SK-N-SH (cell line): ENCODE data around the gene PCP4L1. TPM values are rescaled to one million over a fixed set of nuclear protein-coding genes. Genes with fewer than 3 reads are reported as not detected.
A peak's percentile ranks its signal among the peaks of the same experiment; 100 is the strongest.

Experiments used
- CTCF ChIA-PET: fragments of 300-600, 350-600 bp; formaldehyde crosslinking; extraction: SDS; loops from one replicate; lab custom pipeline; 2021; lab: Yijun Ruan, JAX
- POLR2A ChIA-PET: fragments of 350-600 bp; sonication (Branson Sonifier 250); formaldehyde crosslinking; extraction: SDS; loops from one replicate; lab custom pipeline; 2020; ENCODE audit warnings: antibody characterized with exemption, inconsistent platforms; lab: Yijun Ruan, JAX
- DNase-seq: peaks from one replicate; pipeline ENCODE4 v3.0.0; 2012
- H2AFZ ChIP-seq: fragments of 200-600 bp; sonication (generic); 2 replicates; pipeline ENCODE4 v1.8.1; 2016; ENCODE audit warnings: antibody characterized with exemption, mild to moderate bottlenecking, low read depth
- H3F3A ChIP-seq: fragments of 200-600 bp; sonication (generic); replicated peaks from 2 replicates; pipeline ENCODE3; 2016; ENCODE audit warnings: antibody characterized with exemption, mild to moderate bottlenecking; ENCODE audit not compliant: insufficient read depth
- H3K27ac ChIP-seq, 2 experiments: fragments of 200-500 bp in 1 of 2; fragments of 200-600 bp in 1 of 2; sonication (Bioruptor generic) in 1 of 2; sonication (generic), shearing (Covaris generic) in 1 of 2; 2 replicates each; pipeline versions ENCODE4 v1.5.1 to v1.6.1; 2014 to 2016; ENCODE audit warnings: low read depth in 2 of 2, inconsistent platforms in 1 of 2, low read length in 1 of 2, mild to moderate bottlenecking in 1 of 2, mixed read lengths in 1 of 2
- H3K27me3 ChIP-seq: fragments of 200-600 bp; sonication (generic), shearing (Covaris generic); 2 replicates; pipeline ENCODE4 v1.6.1; 2016; ENCODE audit warnings: mixed run types; ENCODE audit not compliant: insufficient read depth
- H3K36me3 ChIP-seq, 2 experiments: fragments of 200-500 bp in 1 of 2; fragments of 200-600 bp in 1 of 2; sonication (Bioruptor generic) in 1 of 2; sonication (generic) in 1 of 2; replicated peaks in 1 of 2; 2 replicates each; pipeline versions ENCODE3 to v1.5.1; 2014 to 2016; ENCODE audit warnings: low read length in 1 of 2, mild to moderate bottlenecking in 1 of 2; ENCODE audit not compliant: insufficient read depth in 2 of 2, control insufficient read depth in 1 of 2
- H3K4me1 ChIP-seq, 2 experiments: fragments of 200-500 bp in 1 of 2; fragments of 200-600 bp in 1 of 2; sonication (Bioruptor generic) in 1 of 2; sonication (generic), shearing (Covaris generic) in 1 of 2; 2 replicates each; pipeline versions ENCODE4 v1.5.1 to v1.6.1; 2014 to 2016; ENCODE audit warnings: low read depth in 1 of 2, low read length in 1 of 2, mixed run types in 1 of 2; ENCODE audit not compliant: insufficient read depth in 2 of 2, control insufficient read depth in 1 of 2
- H3K4me2 ChIP-seq: fragments of 200-600 bp; sonication (generic), shearing (Covaris generic); 2 replicates; pipeline ENCODE4 v1.6.1; 2017; ENCODE audit warnings: mixed run types
- H3K4me3 ChIP-seq, 2 experiments: fragments of 200-500 bp in 1 of 2; fragments of 200-600 bp in 1 of 2; sonication (Bioruptor generic) in 1 of 2; sonication (generic), shearing (Covaris generic) in 1 of 2; 2 replicates each; pipeline versions ENCODE4 v1.5.1 to v1.8.1; 2014 to 2016; ENCODE audit warnings: low read depth in 2 of 2, inconsistent platforms in 1 of 2, low read length in 1 of 2, mild to moderate bottlenecking in 1 of 2, mixed read lengths in 1 of 2, moderate library complexity in 1 of 2
- H3K79me2 ChIP-seq: fragments of 200-600 bp; sonication (generic); 2 replicates; pipeline ENCODE4 v1.8.1; 2017; ENCODE audit warnings: mild to moderate bottlenecking; ENCODE audit not compliant: insufficient read depth
- H3K9ac ChIP-seq: fragments of 200-600 bp; sonication (generic); 2 replicates; pipeline ENCODE4 v1.6.1; 2017; ENCODE audit warnings: mixed run types
- H3K9me2 ChIP-seq: fragments of 200-600 bp; sonication (generic); 2 replicates; pipeline ENCODE4 v1.6.1; 2017; ENCODE audit warnings: mixed run types
- H3K9me3 ChIP-seq: fragments of 200-600 bp; sonication (generic); 2 replicates; pipeline ENCODE4 v1.6.1; 2017; ENCODE audit warnings: mixed run types, mild to moderate bottlenecking, moderate library complexity
- H4K20me1 ChIP-seq: fragments of 200-600 bp; sonication (generic); 2 replicates; pipeline ENCODE4 v1.6.1; 2017; ENCODE audit warnings: mild to moderate bottlenecking, mixed run types; ENCODE audit not compliant: insufficient read depth
- CTCF ChIP-seq: fragments of 200-600 bp; sonication (generic); IDR thresholded peaks from 2 replicates; pipeline ENCODE4 v1.6.1; 2017; ENCODE audit warnings: antibody characterized with exemption, mild to moderate bottlenecking, moderate library complexity
- EP300 ChIP-seq, 2 experiments: IDR thresholded peaks; 2 replicates each; pipeline versions ENCODE4 v1.4.0 to v1.6.1; 2012; ENCODE audit warnings: borderline replicate concordance in 1 of 2, low read depth in 1 of 2, low read length in 1 of 2
- GATA2 ChIP-seq: sonication (generic); formaldehyde crosslinking; IDR thresholded peaks from 2 replicates; pipeline ENCODE4 v1.5.0; 2020; ENCODE audit warnings: mild to moderate bottlenecking, missing genetic modification reagents
- MXI1 ChIP-seq: IDR thresholded peaks from 2 replicates; pipeline ENCODE4 v1.6.1; 2012; ENCODE audit warnings: mild to moderate bottlenecking, low read depth, low read length, improper control_type of control experiment
- PBX3 ChIP-seq: IDR thresholded peaks from 2 replicates; pipeline ENCODE4; 2012
- USF1 ChIP-seq: IDR thresholded peaks from 2 replicates; pipeline ENCODE4 v1.4.0; 2012; ENCODE audit warnings: low read depth, borderline replicate concordance
- YY1 ChIP-seq: IDR thresholded peaks from 2 replicates; pipeline ENCODE4 v1.4.0; 2012; ENCODE audit warnings: low read depth, mild to moderate bottlenecking
- WGBS: methylation state at CpG from one replicate; pipeline ENCODE4 v1.1.6; 2017; ENCODE audit warnings: low lambda C conversion rate; 5-methylcytosine and 5-hydroxymethylcytosine counted together
- polyA plus RNA-seq, 3 experiments: library from polyadenylated mRNA; depleted of rRNA; stranded (reverse); fragments of >200 nt; gene quantifications; 2 replicates each; pipeline ENCODE4 v1.2.3, GENCODE V29; 2012

The PCP4L1 gene
- polyA plus RNA-seq, 1 of the 3 experiments (the other 2 are of a cell fraction): not detected

- H3F3A ChIP-seq: peaks cover 14% of the 10 kb centered on the region
- CTCF ChIA-PET: interaction anchor here (0.6 to 6.3 kb wide), 26 partner anchors 9 to 192 kb away, joined by 3 to 76 read pairs (median 4); partner anchors contain the start of genes CFAP126, FCER1G and NR1I3
Observed at GRCh38 chr1:161228032-161228431, 30.5 kb upstream of the PCP4L1 start.

GRCh38 chr1:161229896-161230295 lies 28.6 kb upstream of the PCP4L1 start:
- Histone ChIP-seq H3K9me2 (no peaks in the 10 kb centered on the region), H3K36me3 (peaks cover 0 to 20% of the 10 kb centered on the region in 2 experiments), H3K27me3 (no peaks in the 10 kb centered on the region)
- no peak for DNase-seq
- TF ChIP-seq CTCF (0 out of 2 replicates have a peak, but pooled peaks have one; percentile 22), EP300 (IDR thresholded peaks at IDR 0.05; ENCODE audit: borderline replicate concordance in 1 of 2, low read depth in 1 of 2, low read length in 1 of 2) (no peak), USF1 (no peak)
- TF ChIP-seq, all 33 proteins: peak for 1
- WGBS: 58% methylated on average over 2 of the region's 3 CpGs
- Histone ChIP-seq H3K9me3 (no peaks in the 10 kb centered on the region), H2AFZ (no peak overlapping the region), H3K9ac (no peak overlapping the region), H3K27ac (no peak overlapping the region), H4K20me1 (no peaks in the 10 kb centered on the region), H3K79me2 (no peaks in the 10 kb centered on the region), H3K4me3 (no peak overlapping the region), H3K4me1 (peaks cover 8 to 21% of the 10 kb centered on the region in 2 experiments; a peak in 3 of 4 replicates), H3K4me2 (no peak overlapping the region), H3F3A (peaks cover 12% of the 10 kb centered on the region)
- ChIA-PET CTCF (interaction anchor here (0.6 to 6.3 kb wide), 15 partner anchors 20 to 153 kb away, joined by 3 to 76 read pairs (median 4); partner anchors contain the start of genes CFAP126 and NDUFS2), POLR2A (no interaction called here)

More at GRCh38 chr1:161228032-161228431, 30.5 kb upstream of the PCP4L1 start:
- no peaks in the 10 kb centered on the region for H3K27me3 ChIP-seq
- 94% methylated on average over 7 of the region's 7 CpGs for WGBS
- H3K4me1 ChIP-seq: peaks cover 8 to 21% of the 10 kb centered on the region in 2 experiments; a peak in 3 of 4 replicates
- peaks cover 0 to 20% of the 10 kb centered on the region in 2 experiments for H3K36me3 ChIP-seq
- H3K9me3 ChIP-seq: no peaks in the 10 kb centered on the region
- no peaks in the 10 kb centered on the region for H3K9me2 ChIP-seq
- H4K20me1 ChIP-seq: no peaks in the 10 kb centered on the region
- peak overlapping the region; percentile 79; the same call in 1 of the 2 replicates for H3K4me2 ChIP-seq
- no peak overlapping the region; a peak in 1 of 4 replicates for H3K27ac ChIP-seq
- H2AFZ ChIP-seq: no peak overlapping the region
- H3K79me2 ChIP-seq: no peaks in the 10 kb centered on the region
- no peak overlapping the region for H3K4me3 ChIP-seq
- POLR2A ChIA-PET: no interaction called here
- TF ChIP-seq GATA2 (CRISPR knock-in tag): no peak
- no peak for TF ChIP-seq PBX3
- TF ChIP-seq YY1: no peak
- TF ChIP-seq MXI1: no peak
- no peak for DNase-seq
- no peak overlapping the region for H3K9ac ChIP-seq
